H9 (cell line): ENCODE results near the gene CENPC. TPM values are rescaled to one million over a fixed set of nuclear protein-coding genes. Genes with fewer than 3 reads are reported as not detected.

Experiments used
- DNase-seq: peaks from one replicate; pipeline ENCODE4 v3.0.0-alpha.2; 2017
- H2AFZ ChIP-seq: one replicate; pipeline ENCODE4 v1.6.1; 2013; ENCODE audit warnings: mild to moderate bottlenecking, low read length, control low read depth, moderate library complexity
- H2AK5ac ChIP-seq: 2 replicates; pipeline ENCODE4 v1.6.1; 2013; ENCODE audit warnings: low read length, control low read depth, mixed read lengths; ENCODE audit not compliant: insufficient read length
- H2BK120ac ChIP-seq: one replicate; pipeline ENCODE4 v1.6.1; 2013; ENCODE audit warnings: low read depth, mild to moderate bottlenecking, low read length, control low read depth, inconsistent platforms; ENCODE audit not compliant: poor library complexity, severe bottlenecking
- H2BK12ac ChIP-seq: 2 replicates; pipeline ENCODE4 v1.6.1; 2013; ENCODE audit warnings: low read length, control low read depth, mixed read lengths, low read depth; ENCODE audit not compliant: insufficient read length
- H2BK15ac ChIP-seq: 2 replicates; pipeline ENCODE4 v1.6.1; 2013; ENCODE audit warnings: low read depth, low read length, control low read depth
- H2BK20ac ChIP-seq: one replicate; pipeline ENCODE4 v1.6.1; 2013; ENCODE audit warnings: low read depth, mild to moderate bottlenecking, low read length, control low read depth, inconsistent platforms; ENCODE audit not compliant: poor library complexity, severe bottlenecking
- H2BK5ac ChIP-seq: 2 replicates; pipeline ENCODE4 v1.6.1; 2013; ENCODE audit warnings: low read length, control low read depth, mixed read lengths; ENCODE audit not compliant: insufficient read length
- H3K14ac ChIP-seq: 2 replicates; pipeline ENCODE4 v1.6.1; 2013; ENCODE audit warnings: low read length, control low read depth; ENCODE audit not compliant: insufficient read depth
- H3K18ac ChIP-seq: 2 replicates; pipeline ENCODE4 v1.6.1; 2013; ENCODE audit warnings: low read depth, mild to moderate bottlenecking, mixed read lengths, low read length, control low read depth; ENCODE audit not compliant: insufficient read length
- H3K23ac ChIP-seq: 2 replicates; pipeline ENCODE4 v1.6.1; 2013; ENCODE audit warnings: low read length, control low read depth, mixed read lengths, low read depth; ENCODE audit not compliant: insufficient read length
- H3K23me2 ChIP-seq: 2 replicates; pipeline ENCODE4 v1.6.1; 2013; ENCODE audit warnings: low read depth, mild to moderate bottlenecking, mixed read lengths, low read length, control low read depth; ENCODE audit not compliant: insufficient read length, poor library complexity, severe bottlenecking
- H3K27ac ChIP-seq: 2 replicates; pipeline ENCODE4 v1.5.1; 2013; ENCODE audit warnings: low read length, control low read depth, mixed read lengths, low read depth; ENCODE audit not compliant: insufficient read length
- H3K27me3 ChIP-seq: 2 replicates; pipeline ENCODE4 v1.6.1; 2013; ENCODE audit warnings: low read length, control low read depth, inconsistent platforms; ENCODE audit not compliant: insufficient read depth
- H3K4ac ChIP-seq: 2 replicates; pipeline ENCODE4 v1.6.1; 2013; ENCODE audit warnings: low read depth, mild to moderate bottlenecking, control low read depth, inconsistent platforms, low read length, moderate library complexity
- H3K4me1 ChIP-seq: 2 replicates; pipeline ENCODE4 v1.6.1; 2013; ENCODE audit warnings: low read length, control low read depth, inconsistent platforms; ENCODE audit not compliant: insufficient read depth
- H3K4me2 ChIP-seq: 2 replicates; pipeline ENCODE4 v1.6.1; 2013; ENCODE audit warnings: low read length, control low read depth, mixed read lengths; ENCODE audit not compliant: insufficient read length, insufficient read depth
- H3K56ac ChIP-seq: 2 replicates; pipeline ENCODE4 v1.6.1; 2013; ENCODE audit warnings: low read depth, mild to moderate bottlenecking, mixed read lengths, low read length, control low read depth; ENCODE audit not compliant: insufficient read length
- H3K79me1 ChIP-seq: 2 replicates; pipeline ENCODE4 v1.6.1; 2013; ENCODE audit warnings: low read depth, mild to moderate bottlenecking, moderate library complexity, low read length, control low read depth, inconsistent platforms; ENCODE audit not compliant: insufficient read depth, poor library complexity, severe bottlenecking
- H3K79me2 ChIP-seq: 2 replicates; pipeline ENCODE4 v1.6.1; 2013; ENCODE audit warnings: low read length, control low read depth, inconsistent platforms; ENCODE audit not compliant: insufficient read depth
- H3K9ac ChIP-seq: 2 replicates; pipeline ENCODE4 v1.6.1; 2013; ENCODE audit warnings: low read length, control low read depth, mixed read lengths; ENCODE audit not compliant: insufficient read length; ENCODE audit errors: extremely low read depth
- H3K9me3 ChIP-seq: one replicate; pipeline ENCODE4 v1.6.1; 2013; ENCODE audit warnings: low read depth, low read length, inconsistent platforms; ENCODE audit not compliant: control insufficient read depth
- H3T11ph ChIP-seq: one replicate; pipeline ENCODE4 v1.6.1; 2013; ENCODE audit warnings: mild to moderate bottlenecking, low read length, control low read depth, inconsistent platforms
- H4K20me1 ChIP-seq: one replicate; pipeline ENCODE4 v1.6.1; 2013; ENCODE audit not compliant: control insufficient read depth, insufficient read length, insufficient read depth
- H4K5ac ChIP-seq: 2 replicates; pipeline ENCODE4 v1.6.1; 2013; ENCODE audit warnings: low read depth, mild to moderate bottlenecking, mixed read lengths, low read length, control low read depth; ENCODE audit not compliant: insufficient read length
- H4K8ac ChIP-seq: replicated peaks from 2 replicates; pipeline ENCODE4 v1.6.1; 2013; ENCODE audit warnings: low read length, control low read depth, mixed read lengths, low read depth; ENCODE audit not compliant: insufficient read length
- H4K91ac ChIP-seq: 2 replicates; pipeline ENCODE4 v1.6.1; 2013; ENCODE audit warnings: low read depth, mild to moderate bottlenecking, moderate library complexity, mixed read lengths, low read length, control low read depth; ENCODE audit not compliant: insufficient read length
- H3K27ac Mint-ChIP-seq, 3 experiments: 2 replicates in 2 of 3; 3 replicates in 1 of 3; pipeline ENCODE4 v1.8.0; 2020 to 2021; ENCODE audit warnings: mixed read lengths in 3 of 3, mild to moderate bottlenecking in 1 of 3, moderate library complexity in 1 of 3
- H3K27me3 Mint-ChIP-seq: 2 replicates; pipeline ENCODE4 v1.8.0; 2021; ENCODE audit warnings: low read depth, mild to moderate bottlenecking, moderate library complexity, mixed read lengths
- H3K36me3 Mint-ChIP-seq, 3 experiments: 2 replicates in 2 of 3; 3 replicates in 1 of 3; pipeline ENCODE4 v1.8.0; 2020 to 2021; ENCODE audit warnings: low read depth in 3 of 3, mixed read lengths in 3 of 3; ENCODE audit not compliant: insufficient read depth in 1 of 3
- H3K4me1 Mint-ChIP-seq, 2 experiments: 2 replicates each; pipeline ENCODE4 v1.8.0; 2020; ENCODE audit warnings: mixed read lengths in 2 of 2
- H3K4me3 Mint-ChIP-seq, 2 experiments: 2 replicates in 1 of 2; 3 replicates in 1 of 2; pipeline ENCODE4 v1.8.0; 2020 to 2021; ENCODE audit warnings: mild to moderate bottlenecking in 2 of 2, mixed read lengths in 2 of 2, moderate library complexity in 1 of 2
- H3K9me3 Mint-ChIP-seq, 2 experiments: 2 replicates in 1 of 2; 3 replicates in 1 of 2; pipeline ENCODE4 v1.8.0; 2020; ENCODE audit warnings: mild to moderate bottlenecking in 2 of 2, mixed read lengths in 2 of 2, moderate library complexity in 1 of 2
- CTCF ChIP-seq: fragments of 200-600 bp; sonication (generic); conservative IDR thresholded peaks from 3 replicates; pipeline ENCODE4 v1.8.0; 2021; ENCODE audit warnings: antibody characterized with exemption, mild to moderate bottlenecking
- WGBS: extraction: QIAGEN DNeasy Blood & Tissue Kit; methylation state at CpG from one replicate; pipeline ENCODE4 v1.1.7; 2013; ENCODE audit warnings: missing lambda C conversion rate, low lambda C conversion rate, mixed read lengths; ENCODE audit not compliant: insufficient read length; ENCODE audit errors: extremely low coverage; 5-methylcytosine and 5-hydroxymethylcytosine counted together
- total RNA-seq: library from RNA; stranded (reverse); gene quantifications from 2 replicates; pipeline ENCODE4 v1.2.1, GENCODE V29; 2021

CENPC gene
- total RNA-seq, 1 experiment from 2014 or later, result 18.8 TPM

- H2BK15ac ChIP-seq, result no peak overlapping the region
- WGBS, result no CpG with 5 or more reads among the region's 3 CpGs
- H3K23ac ChIP-seq, result no peak overlapping the region
- H4K5ac ChIP-seq, result no peak overlapping the region
- H3K56ac ChIP-seq, result no peak overlapping the region
- Mint-ChIP-seq H3K27me3 (no peaks in the 10 kb centered on the region), H3K27ac (no peak overlapping the region), H3K4me3 (no peak overlapping the region), H3K9me3 (peaks cover 0 to 5% of the 10 kb centered on the region in 2 experiments; a peak in 1 of 5 replicates), H3K4me1 (peaks cover 28 to 38% of the 10 kb centered on the region in 2 experiments), H3K36me3 (peaks cover 19 to 47% (median 38%) of the 10 kb centered on the region in 3 experiments)
- no peak overlapping the region for H2AFZ ChIP-seq
- H3K27me3 ChIP-seq, result no peaks in the 10 kb centered on the region
- no peak overlapping the region for H3K4ac ChIP-seq
- no peak overlapping the region for H3K27ac ChIP-seq
- no peaks in the 10 kb centered on the region for H4K20me1 ChIP-seq
- H4K8ac ChIP-seq, result no peak overlapping the region
- H3K79me1 ChIP-seq, result no peaks in the 10 kb centered on the region
- no peak overlapping the region for H2BK12ac ChIP-seq
- no peaks in the 10 kb centered on the region for H3K79me2 ChIP-seq
- H3K14ac ChIP-seq, result no peak overlapping the region
- H3K18ac ChIP-seq, result no peak overlapping the region
- H3K4me1 ChIP-seq, result no peaks in the 10 kb centered on the region
- no peak overlapping the region for H3K4me2 ChIP-seq
- no peak overlapping the region for H2AK5ac ChIP-seq
- no peak overlapping the region for H4K91ac ChIP-seq
- no peak for DNase-seq
- H3T11ph ChIP-seq, result no peak overlapping the region
- no peaks in the 10 kb centered on the region for H3K9me3 ChIP-seq
- H3K23me2 ChIP-seq, result no peaks in the 10 kb centered on the region
- no peak overlapping the region for H3K9ac ChIP-seq
- H2BK20ac ChIP-seq, result no peak overlapping the region
- no peak overlapping the region for H2BK5ac ChIP-seq
- no peak for TF ChIP-seq CTCF
- no peak overlapping the region for H2BK120ac ChIP-seq
Measured at GRCh38 chr4:67480810-67481209, 64.5 kb downstream of the CENPC start.
